HG03175 (cell line): Measurements from ENCODE around the gene MAGI3.
"Not testable (repeated sequence)": the region's sequence is repeated elsewhere in the genome, so short reads cannot be mapped to it uniquely, and the experiment has no call there.

Source experiments
- ATAC-seq: cut with Tn5 transposase; IDR thresholded peaks from one replicate; pipeline ENCODE4 v1.9.1; 2021; ENCODE audit warnings: mild to moderate bottlenecking, moderate library complexity; ENCODE audit not compliant: unreplicated experiment

Gene MAGI3

GRCh38 chr1:113681596-113682337, 291.5 kb downstream of the MAGI3 start:
- ATAC-seq: no peak

- ATAC-seq: no peak
Measured at GRCh38 chr1:113683384-113684152, 293.3 kb downstream of the MAGI3 start.

- ATAC-seq: no peak
Measured at GRCh38 chr1:113684153-113684541, 293.8 kb downstream of the MAGI3 start.

- no peak for ATAC-seq
Measured at GRCh38 chr1:113686891-113687618, 296.7 kb downstream of the MAGI3 start.

GRCh38 chr1:113691184-113691583, 300.9 kb downstream of the MAGI3 start:
- ATAC-seq: no peak

- ATAC-seq: no peak
Measured at GRCh38 chr1:113692342-113692741, 302.0 kb downstream of the MAGI3 start.

- no peak for ATAC-seq
Measured at GRCh38 chr1:113692824-113693431, 302.6 kb downstream of the MAGI3 start.

- no peak for ATAC-seq
Measured at GRCh38 chr1:113694910-113695309, 304.6 kb downstream of the MAGI3 start.

- ATAC-seq: no peak
Measured at GRCh38 chr1:113701429-113701828, 311.1 kb downstream of the MAGI3 start.

GRCh38 chr1:113714606-113715269, 324.4 kb downstream of the MAGI3 start:
- no peak for ATAC-seq

- not testable (repeated sequence) for ATAC-seq
Measured at GRCh38 chr1:113717506-113717905, 327.2 kb downstream of the MAGI3 start.

- ATAC-seq: not testable (repeated sequence)
Measured at GRCh38 chr1:113718621-113719020, 328.3 kb downstream of the MAGI3 start.

- ATAC-seq: no peak
Measured at GRCh38 chr1:113721010-113721409, 330.7 kb downstream of the MAGI3 start.

GRCh38 chr1:113732802-113733201, 342.5 kb downstream of the MAGI3 start:
- no peak for ATAC-seq

- ATAC-seq: no peak
Measured at GRCh38 chr1:113734357-113735055, 344.2 kb downstream of the MAGI3 start.
